ENCODE measurements around the gene PRDM15.

DNA sequence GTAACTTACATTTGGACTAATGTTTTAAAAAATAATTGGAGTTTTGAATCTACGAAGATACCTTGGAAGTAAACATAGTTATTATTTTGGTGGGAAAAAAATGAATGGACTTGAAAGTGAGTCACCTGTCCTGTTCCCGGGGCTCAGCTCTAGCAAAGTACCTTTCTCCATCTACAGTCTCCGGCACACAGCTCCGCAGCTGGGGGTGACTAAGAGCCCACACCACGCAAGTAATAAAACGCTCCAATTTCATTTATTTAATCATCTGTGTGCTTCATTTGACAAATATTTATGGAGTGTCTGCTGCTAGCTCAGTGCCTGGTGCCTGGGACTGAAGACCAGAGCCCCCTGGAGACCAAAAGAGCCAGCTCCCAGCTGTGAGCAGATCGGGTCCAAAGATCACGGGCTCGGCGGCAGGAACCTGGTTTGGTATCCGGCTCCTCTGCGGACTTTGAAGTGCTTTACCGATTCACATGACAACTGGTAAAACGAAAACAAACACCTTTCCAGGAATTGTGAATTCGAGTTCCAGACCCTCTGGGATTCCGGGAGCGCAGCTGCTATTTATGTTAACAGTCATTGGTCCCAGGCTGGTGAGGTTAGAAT lies 110.6 kb downstream of the PRDM15 start:
- TF ChIP-seq, protein P1, sequence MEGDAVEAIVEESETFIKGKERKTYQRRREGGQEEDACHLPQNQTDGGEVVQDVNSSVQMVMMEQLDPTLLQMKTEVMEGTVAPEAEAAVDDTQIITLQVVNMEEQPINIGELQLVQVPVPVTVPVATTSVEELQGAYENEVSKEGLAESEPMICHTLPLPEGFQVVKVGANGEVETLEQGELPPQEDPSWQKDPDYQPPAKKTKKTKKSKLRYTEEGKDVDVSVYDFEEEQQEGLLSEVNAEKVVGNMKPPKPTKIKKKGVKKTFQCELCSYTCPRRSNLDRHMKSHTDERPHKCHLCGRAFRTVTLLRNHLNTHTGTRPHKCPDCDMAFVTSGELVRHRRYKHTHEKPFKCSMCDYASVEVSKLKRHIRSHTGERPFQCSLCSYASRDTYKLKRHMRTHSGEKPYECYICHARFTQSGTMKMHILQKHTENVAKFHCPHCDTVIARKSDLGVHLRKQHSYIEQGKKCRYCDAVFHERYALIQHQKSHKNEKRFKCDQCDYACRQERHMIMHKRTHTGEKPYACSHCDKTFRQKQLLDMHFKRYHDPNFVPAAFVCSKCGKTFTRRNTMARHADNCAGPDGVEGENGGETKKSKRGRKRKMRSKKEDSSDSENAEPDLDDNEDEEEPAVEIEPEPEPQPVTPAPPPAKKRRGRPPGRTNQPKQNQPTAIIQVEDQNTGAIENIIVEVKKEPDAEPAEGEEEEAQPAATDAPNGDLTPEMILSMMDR (IDR thresholded peaks at IDR 0.05), result peak in 2 of 6 experiments; percentile 26 to 33
- TF ChIP-seq POLR2A (IDR thresholded peaks at IDR 0.05), result peak in 1 of 2 donors; percentile 58

Data from thyroid gland (tissue), 4 donors.